ENCODE measurements around the gene MYO16. TPM values are rescaled to one million over a fixed set of nuclear protein-coding genes. Genes with fewer than 3 reads are reported as not detected.
"Not testable (repeated sequence)": the region's sequence is repeated elsewhere in the genome, so short reads cannot be mapped to it uniquely, and the experiment has no call there.

MYO16 gene
- polyA plus RNA-seq, 3 donors from 2014 or later, result not detected

GRCh38 chr13:108776650-108777049 is 147.2 kb downstream of the MYO16 start:
- Mint-ChIP-seq H3K4me1 (no peaks in the 10 kb centered on the region), H3K27me3 (ENCODE audit: low read depth in 3 of 3) (peaks cover 0 to 5% (median 0%) of the 10 kb centered on the region in 3 donors), H3K27ac (no peak overlapping the region), H3K4me3 (no peak overlapping the region), H3K36me3 (no peaks in the 10 kb centered on the region), H3K9me3 (peaks cover 2 to 17% (median 4%) of the 10 kb centered on the region in 6 donors)
- DNase-seq, result no peak

GRCh38 chr13:108777421-108778420 is 148.3 kb downstream of the MYO16 start:
- H3K4me1 Mint-ChIP-seq, result no peaks in the 10 kb centered on the region
- peaks cover under 1 to 18% (median 4%) of the 10 kb centered on the region in 6 donors for H3K9me3 Mint-ChIP-seq
- no peaks in the 10 kb centered on the region for H3K36me3 Mint-ChIP-seq
- H3K27me3 Mint-ChIP-seq (ENCODE audit: low read depth in 3 of 3), result peaks cover 0 to 3% (median 1%) of the 10 kb centered on the region in 3 donors
- no peak overlapping the region for H3K27ac Mint-ChIP-seq
- no peak overlapping the region for H3K4me3 Mint-ChIP-seq
- DNase-seq, result no peak

- H3K27me3 Mint-ChIP-seq (ENCODE audit: low read depth in 3 of 3), result peaks cover 0 to 3% (median 1%) of the 10 kb centered on the region in 3 donors
- H3K27ac Mint-ChIP-seq, result no peak overlapping the region
- H3K4me3 Mint-ChIP-seq, result no peak overlapping the region
- no peaks in the 10 kb centered on the region for H3K36me3 Mint-ChIP-seq
- no peak for DNase-seq
- H3K4me1 Mint-ChIP-seq, result no peaks in the 10 kb centered on the region
- peaks cover 3 to 18% (median 6%) of the 10 kb centered on the region in 6 donors for H3K9me3 Mint-ChIP-seq
These were observed 149.9 kb downstream of the MYO16 start for GRCh38 chr13:108779308-108779707.

- Mint-ChIP-seq H3K36me3 (no peaks in the 10 kb centered on the region), H3K4me3 (no peak overlapping the region), H3K27ac (no peak overlapping the region), H3K4me1 (no peaks in the 10 kb centered on the region), H3K27me3 (ENCODE audit: low read depth in 3 of 3) (peaks cover 0 to 3% (median 1%) of the 10 kb centered on the region in 3 donors), H3K9me3 (peaks cover 3 to 18% (median 6%) of the 10 kb centered on the region in 6 donors)
- no peak for DNase-seq
These were observed 151.3 kb downstream of the MYO16 start for GRCh38 chr13:108780706-108781105.

- no peak overlapping the region for H3K4me3 Mint-ChIP-seq
- no peak for DNase-seq
- H3K27ac Mint-ChIP-seq, result no peak overlapping the region
- H3K9me3 Mint-ChIP-seq, result peaks cover 3 to 18% (median 6%) of the 10 kb centered on the region in 6 donors
- H3K27me3 Mint-ChIP-seq (ENCODE audit: low read depth in 3 of 3), result peaks cover 0 to 3% (median 3%) of the 10 kb centered on the region in 3 donors
- H3K4me1 Mint-ChIP-seq, result no peaks in the 10 kb centered on the region
- H3K36me3 Mint-ChIP-seq, result no peaks in the 10 kb centered on the region
These were observed 151.9 kb downstream of the MYO16 start for GRCh38 chr13:108781312-108781711.

GRCh38 chr13:108782480-108782879 is 153.1 kb downstream of the MYO16 start:
- DNase-seq; H3K4me3 Mint-ChIP-seq; H3K36me3 Mint-ChIP-seq; H3K27me3 Mint-ChIP-seq (ENCODE audit: low read depth in 3 of 3); H3K4me1 Mint-ChIP-seq; H3K27ac Mint-ChIP-seq: not testable (repeated sequence)
- peaks cover 3 to 18% (median 7%) of the 10 kb centered on the region in 6 donors for H3K9me3 Mint-ChIP-seq

- no peak overlapping the region for H3K27ac Mint-ChIP-seq
- no peak for DNase-seq
- peaks cover 0 to 3% (median 0%) of the 10 kb centered on the region in 3 donors for H3K27me3 Mint-ChIP-seq (ENCODE audit: low read depth in 3 of 3)
- H3K4me1 Mint-ChIP-seq, result no peaks in the 10 kb centered on the region
- no peaks in the 10 kb centered on the region for H3K36me3 Mint-ChIP-seq
- no peak overlapping the region for H3K4me3 Mint-ChIP-seq
- H3K9me3 Mint-ChIP-seq, result peaks cover 0 to 9% (median 6%) of the 10 kb centered on the region in 6 donors
These were observed 156.4 kb downstream of the MYO16 start for GRCh38 chr13:108785844-108786243.

- Mint-ChIP-seq H3K36me3 (peaks cover 0 to 4% (median 0%) of the 10 kb centered on the region in 3 donors), H3K27me3 (ENCODE audit: low read depth in 3 of 3) (peaks cover 0 to 3% (median 0%) of the 10 kb centered on the region in 3 donors), H3K27ac (no peak overlapping the region), H3K9me3 (peaks cover 0 to 7% (median 5%) of the 10 kb centered on the region in 6 donors), H3K4me3 (no peak overlapping the region), H3K4me1 (no peaks in the 10 kb centered on the region)
- DNase-seq, result no peak
These were observed 157.2 kb downstream of the MYO16 start for GRCh38 chr13:108786456-108787200.

- H3K9me3 Mint-ChIP-seq, result peaks cover 0 to 9% (median 5%) of the 10 kb centered on the region in 6 donors
- H3K4me1 Mint-ChIP-seq, result no peaks in the 10 kb centered on the region
- H3K4me3 Mint-ChIP-seq, result no peak overlapping the region
- no peak for DNase-seq
- peaks cover 0 to 4% (median 0%) of the 10 kb centered on the region in 3 donors for H3K36me3 Mint-ChIP-seq
- no peak overlapping the region for H3K27ac Mint-ChIP-seq
- peaks cover 0 to 1% (median 0%) of the 10 kb centered on the region in 3 donors for H3K27me3 Mint-ChIP-seq (ENCODE audit: low read depth in 3 of 3)
These were observed 158.4 kb downstream of the MYO16 start for GRCh38 chr13:108787700-108788414.

- Mint-ChIP-seq H3K9me3 (peaks cover 0 to 6% (median 2%) of the 10 kb centered on the region in 6 donors), H3K4me3 (no peak overlapping the region), H3K4me1 (no peaks in the 10 kb centered on the region), H3K36me3 (peaks cover 0 to 4% (median 0%) of the 10 kb centered on the region in 3 donors), H3K27me3 (ENCODE audit: low read depth in 3 of 3) (peaks cover 0 to 2% (median 1%) of the 10 kb centered on the region in 3 donors), H3K27ac (no peak overlapping the region)
- DNase-seq, result no peak
These were observed 160.1 kb downstream of the MYO16 start for GRCh38 chr13:108789476-108789875.

GRCh38 chr13:108795841-108796240 is 166.4 kb downstream of the MYO16 start:
- H3K27me3 Mint-ChIP-seq (ENCODE audit: low read depth in 3 of 3), result peaks cover 0 to 2% (median 0%) of the 10 kb centered on the region in 3 donors
- no peaks in the 10 kb centered on the region for H3K4me1 Mint-ChIP-seq
- H3K9me3 Mint-ChIP-seq, result peaks cover 0 to 14% (median 4%) of the 10 kb centered on the region in 6 donors

GRCh38 chr13:108797354-108797753 is 167.9 kb downstream of the MYO16 start:
- Mint-ChIP-seq H3K9me3 (peaks cover 0 to 14% (median 4%) of the 10 kb centered on the region in 6 donors), H3K36me3 (no peaks in the 10 kb centered on the region), H3K4me1 (no peaks in the 10 kb centered on the region), H3K27me3 (ENCODE audit: low read depth in 3 of 3) (peaks cover 0 to 2% (median 0%) of the 10 kb centered on the region in 3 donors), H3K27ac (no peak overlapping the region), H3K4me3 (no peak overlapping the region)
- no peak for DNase-seq

More at GRCh38 chr13:108795841-108796240, 166.4 kb downstream of the MYO16 start:
- DNase-seq, result no peak
- H3K4me3 Mint-ChIP-seq, result no peak overlapping the region
- H3K27ac Mint-ChIP-seq, result no peak overlapping the region
- H3K36me3 Mint-ChIP-seq, result peaks cover 0 to 4% (median 0%) of the 10 kb centered on the region in 3 donors

GRCh38 chr13:108807841-108808240 is 178.4 kb downstream of the MYO16 start:
- peaks cover 2 to 9% (median 4%) of the 10 kb centered on the region in 6 donors for H3K9me3 Mint-ChIP-seq

More at GRCh38 chr13:108807841-108808240, 178.4 kb downstream of the MYO16 start:
- no peak for DNase-seq
- Mint-ChIP-seq H3K4me1 (no peaks in the 10 kb centered on the region), H3K27ac (no peak overlapping the region), H3K4me3 (no peak overlapping the region), H3K27me3 (ENCODE audit: low read depth in 3 of 3) (no peaks in the 10 kb centered on the region), H3K36me3 (no peaks in the 10 kb centered on the region)
